Hair follicle dermal papilla cell (primary cell): ENCODE measurements around the gene GPSM3. TPM values are rescaled to one million over a fixed set of nuclear protein-coding genes. Genes with fewer than 3 reads are reported as not detected.

Source experiments
- small RNA-seq: library from RNA; depleted of rRNA; stranded (forward); fragments of <200 nt; gene quantifications from one replicate; pipeline ENCODE3, GENCODE V24; 2012
- total RNA-seq: library from RNA; depleted of rRNA; stranded (reverse); fragments of >200 nt; gene quantifications from 2 replicates; pipeline ENCODE4 v1.2.3, GENCODE V29; 2012

The GPSM3 gene
- total RNA-seq = 3.1 and 4.7 TPM in 2 replicates

GRCh38 chr6:32192608-32193039 is at the start of gene GPSM3:
TSS of gene GPSM3 (minus strand) at chr6:32192643. CDS start at chr6:32192513, 130 bp downstream.

GRCh38 chr6:32223258-32224235 is 31.1 kb upstream of the GPSM3 start, which contains the start of gene NOTCH4:
TSS of gene NOTCH4 (minus strand) at chr6:32224067. CDS start at chr6:32223928, 139 bp downstream.

GRCh38 chr6:32190054-32190851 is 2.2 kb downstream of the GPSM3 start, which contains the start of gene PBX2:
TSS of gene PBX2 (minus strand) at chr6:32190202. CDS start at chr6:32189915, 287 bp downstream.

GRCh38 chr6:32184084-32184640 is 8.3 kb downstream of the GPSM3 start, which contains the start of gene AGER:
TSS of gene AGER (minus strand) at chr6:32184253. CDS start at chr6:32184222, 31 bp downstream.

GRCh38 chr6:32177788-32178546 is 14.5 kb downstream of the GPSM3 start, which contains the start of gene RNF5:
TSS of gene RNF5 (plus strand) at chr6:32178405. CDS start at chr6:32178512, 107 bp downstream.

GRCh38 chr6:32175711-32176475 is 16.6 kb downstream of the GPSM3 start, which contains the start of gene AGPAT1:
TSS of gene AGPAT1 (minus strand) at chr6:32176084. CDS start at chr6:32171496, 4,588 bp downstream.

GRCh38 chr6:32164295-32164694 is 28.1 kb downstream of the GPSM3 start, which contains the start of gene EGFL8:
TSS of gene EGFL8 (plus strand) at chr6:32164595. CDS start at chr6:32166166, 1,571 bp downstream.

GRCh38 chr6:32153564-32154513 is 38.6 kb downstream of the GPSM3 start, which contains the start of gene PPT2:
TSS of gene PPT2 (plus strand) at chr6:32154141. CDS start at chr6:32154595, 454 bp downstream.

GRCh38 chr6:32151863-32152768 is 40.3 kb downstream of the GPSM3 start, which contains the start of gene PRRT1:
TSS of gene PRRT1 (minus strand) at chr6:32151939. CDS start at chr6:32151827, 112 bp downstream.

Small RNA genes lying within 50 kb of the gene (small RNA-seq; reads per million reads assigned to genes)
- gene AL662884.1 (not detected), gene MIR6833 (not detected)

Other genes starting within 250 kb of the GPSM3 start
- gene CFB, start 246.5 kb downstream of the GPSM3 start, total RNA-seq = 13.5 and 31.3 TPM in 2 replicates
- gene NELFE, start 233.7 kb downstream of the GPSM3 start, total RNA-seq = 81.9 and 97.9 TPM in 2 replicates
- gene SKIC2, start 233.5 kb downstream of the GPSM3 start, total RNA-seq = 47.5 and 61.8 TPM in 2 replicates
- 21.1 and 21.3 TPM in 2 replicates for gene DXO, start 220.5 kb downstream of the GPSM3 start, total RNA-seq
- 4.9 and 6.8 TPM in 2 replicates for gene C4A, start 210.6 kb downstream of the GPSM3 start, total RNA-seq
- 2.1 and 2.8 TPM in 2 replicates for gene C4B, start 177.8 kb downstream of the GPSM3 start, total RNA-seq
- gene CYP21A2, start 154.2 kb downstream of the GPSM3 start, total RNA-seq = 0.12 TPM in 1 of 2 replicates, not detected in the other
- 4.1 and 7.4 TPM in 2 replicates for gene TNXB, start 83.3 kb downstream of the GPSM3 start, total RNA-seq
- gene ATF6B, start 64.4 kb downstream of the GPSM3 start, total RNA-seq = 19.3 and 30.8 TPM in 2 replicates
- gene FKBPL, start 62.4 kb downstream of the GPSM3 start, total RNA-seq = 5.5 TPM in 2 replicates
- gene PRRT1, start 40.7 kb downstream of the GPSM3 start, total RNA-seq = 0.16 TPM in 1 of 2 replicates, not detected in the other
- 9.9 and 11.5 TPM in 2 replicates for gene PPT2, start 38.5 kb downstream of the GPSM3 start, total RNA-seq
- 0.97 and 1.9 TPM in 2 replicates for gene EGFL8, start 28.0 kb downstream of the GPSM3 start, total RNA-seq
- gene AGPAT1, start 16.6 kb downstream of the GPSM3 start, total RNA-seq = 28.1 and 37.0 TPM in 2 replicates
- gene RNF5, start 14.2 kb downstream of the GPSM3 start, total RNA-seq = 24.7 and 44.4 TPM in 2 replicates
- gene AGER, start 8.4 kb downstream of the GPSM3 start, total RNA-seq = 0.16 TPM in 1 of 2 replicates, not detected in the other
- gene PBX2, start 2.4 kb downstream of the GPSM3 start, total RNA-seq = 28.9 and 34.7 TPM in 2 replicates
- 0.12 and 0.49 TPM in 2 replicates for gene NOTCH4, start 31.4 kb upstream of the GPSM3 start, total RNA-seq
- gene TSBP1, start 179.3 kb upstream of the GPSM3 start, total RNA-seq = not detected in 2 replicates
- not detected in 2 replicates for gene BTNL2, start 214.5 kb upstream of the GPSM3 start, total RNA-seq
- gene HLA-DRA, start 247.2 kb upstream of the GPSM3 start, total RNA-seq = 0.85 and 7.0 TPM in 2 replicates